OCI-M2 (cell line): ENCODE measurements around the gene APMAP.

Experiments used
- DNase-seq: peaks from one replicate; lab custom pipeline; 2025; ENCODE audit not compliant: unreplicated experiment; lab: John Stamatoyannopoulos, UW

Gene APMAP

GRCh38 chr20:25025091-25025861, 32.7 kb upstream of the APMAP start:
- no peak for DNase-seq

GRCh38 chr20:25024171-25024570, 31.6 kb upstream of the APMAP start:
- DNase-seq, result no peak

- no peak for DNase-seq
Observed at GRCh38 chr20:25023356-25023755, 30.8 kb upstream of the APMAP start.

- no peak for DNase-seq
Observed at GRCh38 chr20:25022680-25023079, 30.1 kb upstream of the APMAP start.

- no peak for DNase-seq
Observed at GRCh38 chr20:25021336-25021735, 28.8 kb upstream of the APMAP start.

GRCh38 chr20:25020901-25021301, 28.4 kb upstream of the APMAP start:
- no peak for DNase-seq

- no peak for DNase-seq
Observed at GRCh38 chr20:25020345-25020744, 27.8 kb upstream of the APMAP start.

- no peak for DNase-seq
Observed at GRCh38 chr20:25019381-25020155, 27.0 kb upstream of the APMAP start.

GRCh38 chr20:25018841-25019240, 26.3 kb upstream of the APMAP start:
- DNase-seq, result no peak

GRCh38 chr20:25018425-25018824, 25.9 kb upstream of the APMAP start:
- no peak for DNase-seq

- no peak for DNase-seq
Observed at GRCh38 chr20:25017257-25017803, 24.8 kb upstream of the APMAP start.

- DNase-seq, result no peak
Observed at GRCh38 chr20:25016471-25016870, 23.9 kb upstream of the APMAP start.

GRCh38 chr20:25015986-25016385, 23.4 kb upstream of the APMAP start:
- no peak for DNase-seq

- no peak for DNase-seq
Observed at GRCh38 chr20:25014816-25015215, 22.3 kb upstream of the APMAP start.

- no peak for DNase-seq
Observed at GRCh38 chr20:25013478-25014380, 21.2 kb upstream of the APMAP start.

GRCh38 chr20:25012616-25013189, 20.2 kb upstream of the APMAP start:
- DNase-seq, result no peak

GRCh38 chr20:25011831-25012241, 19.3 kb upstream of the APMAP start:
- no peak for DNase-seq

- DNase-seq, result no peak
Observed at GRCh38 chr20:25011261-25011660, 18.7 kb upstream of the APMAP start.

GRCh38 chr20:25009218-25010145, 16.9 kb upstream of the APMAP start:
- DNase-seq, result no peak
